ENCODE measurements around the gene TRIM47. TPM values are rescaled to one million over a fixed set of nuclear protein-coding genes. Genes with fewer than 3 reads are reported as not detected.

Gene TRIM47
- total and polyA plus RNA-seq, 2 experiments from 2014 or later = 13.0 to 36.9 TPM

DNA sequence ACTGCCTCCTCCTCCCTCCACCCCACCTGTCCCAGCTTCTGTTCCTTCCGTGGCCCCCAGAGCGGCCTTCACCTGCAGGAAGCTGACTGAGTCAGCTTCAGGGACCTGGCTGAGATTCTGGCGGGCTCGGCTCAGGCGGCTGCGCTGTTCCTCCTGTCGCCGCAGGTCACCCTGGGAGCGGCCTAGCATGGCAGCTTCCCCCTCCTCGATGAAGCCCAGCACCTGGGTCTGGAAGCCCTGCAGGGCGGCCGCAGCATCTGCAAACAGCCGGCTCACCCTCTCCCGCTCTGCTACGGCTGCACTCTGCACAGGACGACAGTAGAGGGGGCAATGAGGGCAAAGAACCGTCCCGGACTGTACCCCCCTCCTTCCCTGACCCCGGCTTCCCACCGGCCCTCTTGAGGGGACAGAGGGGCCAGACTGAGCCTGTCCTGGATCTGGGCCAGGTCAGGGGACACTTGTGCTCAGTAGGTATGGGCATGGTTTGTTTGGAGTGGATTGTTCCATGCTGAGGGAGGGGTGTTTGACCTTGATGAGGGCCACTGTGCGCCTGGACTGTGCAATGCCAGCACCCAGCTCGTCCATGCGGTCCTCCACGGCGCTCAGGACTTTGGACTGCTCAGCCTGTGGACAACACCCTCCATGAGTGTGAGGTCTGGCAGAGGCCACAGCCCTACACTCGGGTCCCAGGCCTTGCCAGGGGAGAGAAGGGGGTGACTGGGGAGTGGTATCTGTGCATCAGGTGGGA lies 2.0 kb downstream of the TRIM47 start:
- TF ChIP-seq, protein P1, sequence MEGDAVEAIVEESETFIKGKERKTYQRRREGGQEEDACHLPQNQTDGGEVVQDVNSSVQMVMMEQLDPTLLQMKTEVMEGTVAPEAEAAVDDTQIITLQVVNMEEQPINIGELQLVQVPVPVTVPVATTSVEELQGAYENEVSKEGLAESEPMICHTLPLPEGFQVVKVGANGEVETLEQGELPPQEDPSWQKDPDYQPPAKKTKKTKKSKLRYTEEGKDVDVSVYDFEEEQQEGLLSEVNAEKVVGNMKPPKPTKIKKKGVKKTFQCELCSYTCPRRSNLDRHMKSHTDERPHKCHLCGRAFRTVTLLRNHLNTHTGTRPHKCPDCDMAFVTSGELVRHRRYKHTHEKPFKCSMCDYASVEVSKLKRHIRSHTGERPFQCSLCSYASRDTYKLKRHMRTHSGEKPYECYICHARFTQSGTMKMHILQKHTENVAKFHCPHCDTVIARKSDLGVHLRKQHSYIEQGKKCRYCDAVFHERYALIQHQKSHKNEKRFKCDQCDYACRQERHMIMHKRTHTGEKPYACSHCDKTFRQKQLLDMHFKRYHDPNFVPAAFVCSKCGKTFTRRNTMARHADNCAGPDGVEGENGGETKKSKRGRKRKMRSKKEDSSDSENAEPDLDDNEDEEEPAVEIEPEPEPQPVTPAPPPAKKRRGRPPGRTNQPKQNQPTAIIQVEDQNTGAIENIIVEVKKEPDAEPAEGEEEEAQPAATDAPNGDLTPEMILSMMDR (IDR thresholded peaks at IDR 0.05; ENCODE audit: poor library complexity) = peak; percentile 12
- TF ChIP-seq EZH2 (IDR thresholded peaks at IDR 0.05; ENCODE audit: borderline replicate concordance) (no peak), EZH2phosphoT487 (IDR thresholded peaks at IDR 0.05; ENCODE audit: low read depth, severe bottlenecking, unreplicated experiment) (no peak)
- H3K9me3 ChIP-seq (ENCODE audit: low read depth) = no peaks in the 10 kb centered on the region
- peak overlapping the region; percentile 80 for H3K4me2 ChIP-seq
- DNase-seq (ENCODE audit: low spot score) = peak; percentile 58
- 55% methylated on average over 26 of the region's 26 CpGs for WGBS (ENCODE audit: low lambda C conversion rate, missing lambda C conversion rate)
- H3K27me3 ChIP-seq = peaks cover 9% of the 10 kb centered on the region
- H3K36me3 ChIP-seq (replicated peaks; ENCODE audit: insufficient read depth, low read depth) = no peaks in the 10 kb centered on the region
- peak overlapping the region; percentile 85 for H3K27ac ChIP-seq
- H3K4me1 ChIP-seq (ENCODE audit: insufficient read depth) = peaks cover 22% of the 10 kb centered on the region
- no peaks in the 10 kb centered on the region for H3K79me2 ChIP-seq
- H3K4me3 ChIP-seq = no peak overlapping the region
- no peaks in the 10 kb centered on the region for H3K9me2 ChIP-seq (replicated peaks; ENCODE audit: insufficient read depth)
- H4K20me1 ChIP-seq (ENCODE audit: insufficient read depth, poor library complexity, severe bottlenecking) = no peaks in the 10 kb centered on the region
- H2AFZ ChIP-seq = no peak overlapping the region

DNA sequence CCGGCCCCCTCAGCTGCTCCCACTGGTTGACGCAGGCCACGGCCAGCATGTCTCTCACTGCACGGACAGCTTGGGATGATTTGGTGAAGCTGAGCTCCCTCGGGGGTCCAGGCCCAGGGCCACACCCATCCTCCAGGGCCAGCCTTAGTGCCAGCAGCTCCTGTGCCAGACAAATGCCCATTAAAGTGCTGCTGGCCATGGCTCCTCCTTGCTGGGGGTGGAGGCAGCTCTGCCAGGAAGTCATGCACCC lies 2.5 kb downstream of the TRIM47 start:
- Histone ChIP-seq H3K4me3 (no peak overlapping the region), H3K4me2 (peak overlapping the region; percentile 80), H4K20me1 (ENCODE audit: insufficient read depth, poor library complexity, severe bottlenecking) (no peaks in the 10 kb centered on the region), H3K27me3 (peaks cover 9% of the 10 kb centered on the region), H3K9me2 (replicated peaks; ENCODE audit: insufficient read depth) (no peaks in the 10 kb centered on the region), H2AFZ (no peak overlapping the region), H3K36me3 (replicated peaks; ENCODE audit: insufficient read depth, low read depth) (no peaks in the 10 kb centered on the region), H3K4me1 (ENCODE audit: insufficient read depth) (peaks cover 22% of the 10 kb centered on the region), H3K79me2 (no peaks in the 10 kb centered on the region), H3K27ac (peak overlapping the region; percentile 85), H3K9me3 (ENCODE audit: low read depth) (no peaks in the 10 kb centered on the region)
- TF ChIP-seq, protein P1 (IDR thresholded peaks at IDR 0.05; ENCODE audit: poor library complexity) = no peak
- TF ChIP-seq EZH2phosphoT487 (IDR thresholded peaks at IDR 0.05; ENCODE audit: low read depth, severe bottlenecking, unreplicated experiment) (no peak), EZH2 (IDR thresholded peaks at IDR 0.05; ENCODE audit: borderline replicate concordance) (no peak)
- DNase-seq (ENCODE audit: low spot score) = no peak
- 85% methylated on average over 5 of the region's 5 CpGs for WGBS (ENCODE audit: low lambda C conversion rate, missing lambda C conversion rate)

DNA sequence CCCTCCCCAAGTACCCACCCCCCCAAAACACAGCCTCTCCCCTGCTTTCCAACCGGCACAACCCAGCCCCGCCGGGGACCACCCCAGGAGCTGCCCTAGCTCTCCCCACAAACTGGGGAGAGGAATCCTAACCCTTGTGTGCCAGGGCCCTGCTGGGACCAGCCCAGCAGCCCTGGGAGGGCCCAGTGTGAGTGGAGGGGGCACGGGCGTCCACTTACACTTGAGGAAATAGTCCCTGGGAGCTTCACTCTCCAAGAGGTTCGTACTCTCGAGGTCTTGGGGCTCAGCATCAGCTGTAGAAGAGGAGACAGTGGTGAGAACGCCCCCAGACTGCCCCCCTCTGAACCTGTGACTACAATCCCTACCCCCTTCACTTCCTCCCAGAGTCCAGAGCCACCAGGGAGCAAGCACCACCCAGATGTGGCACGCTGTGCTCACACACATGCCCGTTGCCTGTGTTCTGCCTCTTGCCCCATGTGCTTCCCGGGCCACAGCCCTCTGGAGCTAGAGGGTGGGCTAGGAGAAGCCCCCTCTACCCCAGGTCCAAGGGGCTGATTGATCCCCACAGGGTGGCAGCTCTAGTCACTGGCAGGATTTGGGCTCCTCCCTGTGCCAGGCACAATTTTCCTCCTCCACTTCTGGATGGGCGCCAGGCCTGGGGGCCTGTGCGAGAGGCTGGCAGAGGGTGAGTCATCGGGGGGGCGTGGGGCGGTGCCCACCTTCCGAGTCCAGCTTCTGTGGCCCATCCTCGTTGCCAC lies 3.0 kb downstream of the TRIM47 start:
- WGBS (ENCODE audit: low lambda C conversion rate, missing lambda C conversion rate) = 89% methylated on average over 18 of the region's 18 CpGs
- Histone ChIP-seq H3K4me2 (no peak overlapping the region), H3K9me3 (ENCODE audit: low read depth) (no peaks in the 10 kb centered on the region), H2AFZ (no peak overlapping the region), H3K36me3 (replicated peaks; ENCODE audit: insufficient read depth, low read depth) (no peaks in the 10 kb centered on the region), H3K27me3 (peaks cover 9% of the 10 kb centered on the region), H3K9me2 (replicated peaks; ENCODE audit: insufficient read depth) (no peaks in the 10 kb centered on the region), H3K79me2 (no peaks in the 10 kb centered on the region), H3K4me1 (ENCODE audit: insufficient read depth) (peaks cover 22% of the 10 kb centered on the region), H3K4me3 (no peak overlapping the region), H4K20me1 (ENCODE audit: insufficient read depth, poor library complexity, severe bottlenecking) (no peaks in the 10 kb centered on the region), H3K27ac (no peak overlapping the region)
- TF ChIP-seq EZH2phosphoT487 (IDR thresholded peaks at IDR 0.05; ENCODE audit: low read depth, severe bottlenecking, unreplicated experiment) = no peak
- TF ChIP-seq, protein P1 (IDR thresholded peaks at IDR 0.05; ENCODE audit: poor library complexity) = no peak
- no peak for TF ChIP-seq EZH2 (IDR thresholded peaks at IDR 0.05; ENCODE audit: borderline replicate concordance)
- DNase-seq (ENCODE audit: low spot score) = no peak

All from hepatocyte (in vitro differentiated cells).